GM12878 (cell line): ENCODE data around the gene NACA. TPM values are rescaled to one million over a fixed set of nuclear protein-coding genes. Genes with fewer than 3 reads are reported as not detected.
A peak's percentile ranks its signal among the peaks of the same experiment; 100 is the strongest.

Experiments
- BCLAF1 ChIP-seq: fragments of 450-650 bp; IDR thresholded peaks from 2 replicates; pipeline ENCODE4 v1.6.1; 2017; ENCODE audit warnings: antibody characterized with exemption, mild to moderate bottlenecking, moderate library complexity
- BHLHE40 ChIP-seq, 2 experiments: fragments of 450-650 bp in 1 of 2; IDR thresholded peaks; 2 replicates each; pipeline ENCODE4 v1.6.1; 2011 to 2017; ENCODE audit warnings: low read depth in 2 of 2, borderline replicate concordance in 1 of 2, improper control_type of control experiment in 1 of 2, low read length in 1 of 2, mild to moderate bottlenecking in 1 of 2
- BMI1 ChIP-seq: fragments of 450-650 bp; IDR thresholded peaks from 2 replicates; pipeline ENCODE4 v1.6.1; 2016; ENCODE audit warnings: mild to moderate bottlenecking, moderate library complexity, borderline replicate concordance
- CREM ChIP-seq: IDR thresholded peaks from 2 replicates; pipeline ENCODE4 v1.6.1; 2014; ENCODE audit warnings: antibody characterized with exemption, low read depth
- DPF2 ChIP-seq: fragments of 450-650 bp; IDR thresholded peaks from 2 replicates; pipeline ENCODE4 v1.6.1; 2017; ENCODE audit warnings: mild to moderate bottlenecking
- E2F4 ChIP-seq: IDR thresholded peaks from 2 replicates; pipeline ENCODE4 v1.6.1; 2012; ENCODE audit warnings: low read depth, low read length, improper control_type of control experiment
- EED ChIP-seq: sonication (generic); IDR thresholded peaks from 2 replicates; pipeline ENCODE4 v1.6.1; 2016; ENCODE audit warnings: antibody characterized with exemption, low read depth
- GABPA ChIP-seq: IDR thresholded peaks from 2 replicates; pipeline ENCODE4 v1.6.1; 2014; ENCODE audit warnings: antibody characterized with exemption, low read depth, mild to moderate bottlenecking, inconsistent platforms
- HCFC1 ChIP-seq: fragments of 150-350 bp; IDR thresholded peaks from 2 replicates; pipeline ENCODE4 v1.6.1; 2014; ENCODE audit warnings: low read length
- HDAC2 ChIP-seq: fragments of 200-600 bp; sonication (generic); IDR thresholded peaks from 2 replicates; pipeline ENCODE4 v1.6.1; 2017
- KAT2A ChIP-seq: conservative IDR thresholded peaks from 2 replicates; pipeline ENCODE4 v1.6.1; 2011; ENCODE audit warnings: low read depth, low read length; ENCODE audit not compliant: control insufficient read depth
- MXI1 ChIP-seq: fragments of 150-350 bp; IDR thresholded peaks from 2 replicates; pipeline ENCODE4 v1.6.1; 2011; ENCODE audit warnings: low read depth, mild to moderate bottlenecking, inconsistent platforms, low read length, improper control_type of control experiment
- NFYB ChIP-seq: IDR thresholded peaks from 2 replicates; pipeline ENCODE4 v1.6.1; 2011; ENCODE audit warnings: low read depth, mild to moderate bottlenecking, low read length, improper control_type of control experiment, moderate library complexity; ENCODE audit not compliant: insufficient read depth
- NR2C2 ChIP-seq: IDR thresholded peaks from 2 replicates; pipeline ENCODE4 v1.6.1; 2011; ENCODE audit warnings: borderline replicate concordance, low read depth; ENCODE audit not compliant: control insufficient read depth, insufficient read length
- POU2F2 ChIP-seq: IDR thresholded peaks from 3 replicates; pipeline ENCODE4 v1.6.1; 2011; ENCODE audit warnings: low read depth, mild to moderate bottlenecking, low read length, borderline replicate concordance
- SP1 ChIP-seq: IDR thresholded peaks from one replicate; pipeline ENCODE4 v1.6.1; 2011; ENCODE audit warnings: low read depth, low read length
- TARDBP ChIP-seq: IDR thresholded peaks from 2 replicates; pipeline ENCODE4 v1.6.1; 2016; ENCODE audit warnings: borderline replicate concordance
- ZBTB11 ChIP-seq: fragments of 450-650 bp; formaldehyde crosslinking; IDR thresholded peaks from 2 replicates; pipeline ENCODE4 v1.5.0; 2022; ENCODE audit warnings: mild to moderate bottlenecking, missing genetic modification characterization
- ZBTB33 ChIP-seq: fragments of 450-650 bp; IDR thresholded peaks from 2 replicates; pipeline ENCODE4 v1.6.1; 2017; ENCODE audit warnings: mild to moderate bottlenecking
- ZNF217 ChIP-seq: fragments of 450-650 bp; IDR thresholded peaks from 2 replicates; pipeline ENCODE4 v1.6.1; 2017; ENCODE audit warnings: antibody characterized with exemption, mild to moderate bottlenecking
- ZNF24 ChIP-seq: fragments of 450-650 bp; IDR thresholded peaks from 2 replicates; pipeline ENCODE4 v1.6.1; 2017; ENCODE audit warnings: antibody characterized with exemption, mild to moderate bottlenecking
- polyA plus RNA-seq, 11 experiments: library from polyadenylated mRNA; depleted of rRNA in 4 of 11; unstranded in 6 of 11; stranded (reverse) in 5 of 11; fragments of >200 nt; fragmentation: Nextera tagmentation in 4 of 11; fragmentation: Illumina TruSeq in 1 of 11; extraction: Ambion mirVana in 4 of 11; extraction: Trizol in 1 of 11; gene quantifications; 1 replicate in 1 of 11; 2 replicates in 10 of 11; pipeline versions ENCODE4 v1.2.1 to v1.2.3, GENCODE V29; 2011 to 2016; ENCODE audit warnings: inconsistent platforms in 2 of 11, missing spikeins in 2 of 11, low read depth in 1 of 11
- total RNA-seq, 4 experiments: library from RNA; depleted of rRNA in 3 of 4; stranded (reverse); fragments of >200 nt in 3 of 4; fragmentation: Illumina TruSeq in 1 of 4; extraction: Trizol in 1 of 4; gene quantifications; 2 replicates each; pipeline versions ENCODE4 v1.2.1 to v1.2.3, GENCODE V29; 2013 to 2021

Gene NACA
- total and polyA plus RNA-seq, 10 of the 15 experiments (the other 5 are each of a cell fraction or from before 2014, with no cell fraction given), result 1,181 to 2,782 (median 1,905) TPM

- no peak for TF ChIP-seq ZBTB33
- TF ChIP-seq ZNF24, result peak; percentile 31; the same call in 1 of the 2 replicates
- TF ChIP-seq E2F4, result no peak
- TF ChIP-seq CREM, result peak; percentile 27; the same call in 1 of the 2 replicates
- peak; percentile 59 for TF ChIP-seq DPF2
- TF ChIP-seq BCLAF1, result no peak
- no peak for TF ChIP-seq ZNF217
- TF ChIP-seq ZBTB11 (CRISPR knock-in tag), result no peak
- no peak for TF ChIP-seq SP1
- TF ChIP-seq TARDBP, result peak; percentile 69; the same call in 1 of the 2 replicates
- no peak for TF ChIP-seq GABPA
- TF ChIP-seq EED, result no peak
- no peak for TF ChIP-seq BMI1
- no peak for TF ChIP-seq KAT2A
- TF ChIP-seq HCFC1, result peak; percentile 91
- TF ChIP-seq NR2C2, result peak; percentile 60
- TF ChIP-seq MXI1, result no peak
- no peak for TF ChIP-seq HDAC2
- 0 out of 3 replicates have a peak, but pooled peaks have one; percentile 33 for TF ChIP-seq POU2F2
- peak in 1 of 2 experiments; percentile 55; a peak in 1 of 4 replicates for TF ChIP-seq BHLHE40 (IDR thresholded peaks at IDR 0.05; ENCODE audit: borderline replicate concordance in 1 of 2, low read depth in 2 of 2, low read length in 1 of 2)
- peak; percentile 33; the same call in 1 of the 2 replicates for TF ChIP-seq NFYB
These were observed 26.9 kb upstream of the NACA start, which contains the start of gene PRIM1 (continued) for GRCh38 chr12:56751712-56752598.
